ENCODE data around the gene CERCAM. TPM values are rescaled to one million over a fixed set of nuclear protein-coding genes. Genes with fewer than 3 reads are reported as not detected.
A peak's percentile ranks its signal among the peaks of the same experiment; 100 is the strongest.
"Not testable (repeated sequence)": the region's sequence is repeated elsewhere in the genome, so short reads cannot be mapped to it uniquely, and the experiment has no call there.

Gene CERCAM
- total RNA-seq, 2 donors from 2014 or later = 18.5 to 26.5 TPM

DNA sequence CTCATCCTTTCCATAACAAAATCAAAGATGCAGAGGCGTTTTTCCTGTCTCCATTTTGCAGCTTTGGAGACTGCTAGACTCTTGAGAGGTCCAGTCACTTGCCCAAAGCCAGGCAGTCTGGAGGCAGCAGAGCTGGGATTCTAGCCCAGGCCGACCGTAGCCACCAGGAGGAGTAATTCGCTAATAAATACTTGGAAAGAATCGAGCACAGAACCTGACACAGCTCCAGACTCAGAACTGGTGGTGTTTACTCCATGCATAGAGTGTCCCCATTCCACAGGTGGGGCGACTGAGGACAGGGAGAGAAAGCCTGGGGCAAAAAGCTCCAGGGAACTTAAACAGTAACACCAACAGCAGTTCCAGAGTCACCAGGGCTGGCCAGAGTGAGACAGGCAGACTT, 10.7 kb upstream of the CERCAM start:
- H3K27me3 ChIP-seq (ENCODE audit: control insufficient read depth, insufficient read depth, low read length, poor library complexity, severe bottlenecking) = peaks cover 38% of the 10 kb centered on the region
- WGBS, 2 experiments (ENCODE audit: insufficient coverage in 1 of 2, insufficient read length in 1 of 2) = 54 to 55% methylated on average over 6 of the region's 6 CpGs
- DNase-seq = peak; percentile 79

DNA sequence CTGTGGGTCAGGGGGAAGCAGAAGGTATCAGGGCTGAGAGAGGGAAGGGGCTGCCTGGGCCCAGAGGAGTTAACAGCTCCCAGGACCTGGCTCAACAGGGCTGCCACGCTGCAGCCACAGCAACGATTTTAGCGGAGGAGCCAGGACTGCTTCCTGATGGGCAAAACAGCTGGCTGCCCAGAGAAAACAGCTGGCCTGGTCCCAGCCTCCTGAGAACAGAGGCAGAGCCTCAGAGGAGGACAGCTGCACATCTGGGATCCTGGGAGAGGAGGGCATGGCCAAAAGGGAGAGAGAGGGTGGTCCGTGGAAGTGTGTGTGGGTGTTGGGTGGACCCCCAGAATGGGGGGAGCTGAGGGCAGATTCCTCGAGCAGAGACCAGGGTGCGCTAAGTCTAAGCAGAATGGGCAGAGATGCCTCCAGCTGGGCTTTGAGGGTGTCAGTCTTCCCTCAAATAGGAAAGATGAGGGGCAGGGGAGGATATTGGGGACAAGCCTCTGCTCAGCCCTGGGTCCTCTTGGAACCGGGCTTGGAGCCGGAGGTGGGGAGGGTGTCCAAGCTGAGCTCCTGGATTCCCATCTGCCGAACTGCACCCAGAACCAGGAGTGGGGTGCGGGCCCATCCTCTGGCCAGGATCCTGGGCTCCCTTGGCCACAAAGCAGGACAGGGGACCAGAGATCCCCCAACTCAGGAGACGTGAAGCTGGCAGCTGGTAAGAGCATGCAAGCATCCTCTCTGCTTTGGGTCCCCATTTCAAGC, 9.1 kb upstream of the CERCAM start:
- TF ChIP-seq, protein P1, sequence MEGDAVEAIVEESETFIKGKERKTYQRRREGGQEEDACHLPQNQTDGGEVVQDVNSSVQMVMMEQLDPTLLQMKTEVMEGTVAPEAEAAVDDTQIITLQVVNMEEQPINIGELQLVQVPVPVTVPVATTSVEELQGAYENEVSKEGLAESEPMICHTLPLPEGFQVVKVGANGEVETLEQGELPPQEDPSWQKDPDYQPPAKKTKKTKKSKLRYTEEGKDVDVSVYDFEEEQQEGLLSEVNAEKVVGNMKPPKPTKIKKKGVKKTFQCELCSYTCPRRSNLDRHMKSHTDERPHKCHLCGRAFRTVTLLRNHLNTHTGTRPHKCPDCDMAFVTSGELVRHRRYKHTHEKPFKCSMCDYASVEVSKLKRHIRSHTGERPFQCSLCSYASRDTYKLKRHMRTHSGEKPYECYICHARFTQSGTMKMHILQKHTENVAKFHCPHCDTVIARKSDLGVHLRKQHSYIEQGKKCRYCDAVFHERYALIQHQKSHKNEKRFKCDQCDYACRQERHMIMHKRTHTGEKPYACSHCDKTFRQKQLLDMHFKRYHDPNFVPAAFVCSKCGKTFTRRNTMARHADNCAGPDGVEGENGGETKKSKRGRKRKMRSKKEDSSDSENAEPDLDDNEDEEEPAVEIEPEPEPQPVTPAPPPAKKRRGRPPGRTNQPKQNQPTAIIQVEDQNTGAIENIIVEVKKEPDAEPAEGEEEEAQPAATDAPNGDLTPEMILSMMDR (conservative IDR thresholded peaks at IDR 0.05) = no peak
- H3K36me3 ChIP-seq (ENCODE audit: control insufficient read depth, insufficient read depth, low read length) = no peaks in the 10 kb centered on the region
- H3K9ac ChIP-seq (ENCODE audit: extremely low read depth, low read length, poor library complexity, severe bottlenecking) = no peak overlapping the region
- no peak overlapping the region for H3K4me3 ChIP-seq (ENCODE audit: low read length)
- Mint-ChIP-seq H3K27ac (no peak overlapping the region), H3K9me3 (peaks cover 2% of the 10 kb centered on the region), H3K4me3 (no peak overlapping the region), H3K36me3 (ENCODE audit: low read depth) (no peaks in the 10 kb centered on the region), H3K4me1 (peaks cover 4% of the 10 kb centered on the region), H3K27me3 (ENCODE audit: insufficient read depth) (peaks cover 88% of the 10 kb centered on the region)
- 80% methylated on average over 10 to 11 of the region's 11 CpGs for WGBS, 2 experiments (ENCODE audit: insufficient coverage in 1 of 2, insufficient read length in 1 of 2)
- peaks cover 38% of the 10 kb centered on the region for H3K27me3 ChIP-seq (ENCODE audit: control insufficient read depth, insufficient read depth, low read length, poor library complexity, severe bottlenecking)
- DNase-seq = no peak
- H3K9me3 ChIP-seq (ENCODE audit: control insufficient read depth, low read length) = no peaks in the 10 kb centered on the region
- H3K4me1 ChIP-seq (ENCODE audit: control insufficient read depth, insufficient read depth, low read length) = no peaks in the 10 kb centered on the region
- H3K27ac ChIP-seq (ENCODE audit: low read depth, low read length) = no peak overlapping the region

More for the DNA sequence above, 10.7 kb upstream of the CERCAM start:
- TF ChIP-seq, protein P1 (conservative IDR thresholded peaks at IDR 0.05) = peak; percentile 64
- peak overlapping the region; percentile 98 for H3K27ac ChIP-seq (ENCODE audit: low read depth, low read length)
- peaks cover 10% of the 10 kb centered on the region for H3K4me1 Mint-ChIP-seq
- no peak overlapping the region for H3K27ac Mint-ChIP-seq
- no peak overlapping the region for H3K4me3 ChIP-seq (ENCODE audit: low read length)
- H3K36me3 ChIP-seq (ENCODE audit: control insufficient read depth, insufficient read depth, low read length) = no peaks in the 10 kb centered on the region
- no peak overlapping the region for H3K9ac ChIP-seq (ENCODE audit: extremely low read depth, low read length, poor library complexity, severe bottlenecking)
- H3K4me3 Mint-ChIP-seq = no peak overlapping the region
- H3K36me3 Mint-ChIP-seq (ENCODE audit: low read depth) = no peaks in the 10 kb centered on the region
- no peaks in the 10 kb centered on the region for H3K9me3 ChIP-seq (ENCODE audit: control insufficient read depth, low read length)
- H3K9me3 Mint-ChIP-seq = peaks cover 2% of the 10 kb centered on the region
- H3K4me1 ChIP-seq (ENCODE audit: control insufficient read depth, insufficient read depth, low read length) = no peaks in the 10 kb centered on the region
- peaks cover 88% of the 10 kb centered on the region for H3K27me3 Mint-ChIP-seq (ENCODE audit: insufficient read depth)

DNA sequence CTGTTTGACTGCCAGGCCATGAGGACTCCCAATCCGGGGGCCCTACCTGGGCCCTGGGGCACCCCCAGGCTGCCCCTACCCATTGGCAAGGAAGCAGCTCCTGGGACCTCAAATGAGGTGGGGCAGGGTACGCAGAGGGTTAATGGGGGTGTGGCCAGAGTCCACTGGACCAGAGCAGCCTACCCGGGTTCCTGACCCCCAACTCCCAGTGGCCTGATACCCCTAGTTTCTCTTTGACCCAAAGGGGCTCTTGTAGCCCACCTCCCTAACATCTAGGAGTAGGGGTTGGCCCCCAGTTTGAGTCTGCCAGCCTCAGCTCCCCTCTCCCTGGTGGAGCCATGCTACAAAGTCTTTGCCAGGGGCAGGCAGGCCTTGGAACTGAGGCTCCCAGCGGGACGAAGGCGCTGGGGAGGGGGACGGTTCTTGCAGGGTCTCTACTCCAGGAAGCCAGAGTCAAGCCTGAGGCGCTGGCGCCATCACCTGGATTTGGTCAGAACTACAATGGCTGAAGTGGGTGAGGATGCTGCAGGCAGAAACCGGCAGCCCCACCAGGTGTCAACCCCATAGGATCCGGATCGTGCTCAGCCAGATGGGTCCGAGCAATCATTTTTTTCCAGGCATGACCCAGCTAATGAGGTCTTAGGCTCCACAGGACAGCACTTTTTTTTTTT, 8.4 kb upstream of the CERCAM start:
- H3K27me3 ChIP-seq (ENCODE audit: control insufficient read depth, insufficient read depth, low read length, poor library complexity, severe bottlenecking) = peaks cover 34% of the 10 kb centered on the region
- no peak overlapping the region for H3K4me3 ChIP-seq (ENCODE audit: low read length)
- H3K4me1 Mint-ChIP-seq = peaks cover 6% of the 10 kb centered on the region

DNA sequence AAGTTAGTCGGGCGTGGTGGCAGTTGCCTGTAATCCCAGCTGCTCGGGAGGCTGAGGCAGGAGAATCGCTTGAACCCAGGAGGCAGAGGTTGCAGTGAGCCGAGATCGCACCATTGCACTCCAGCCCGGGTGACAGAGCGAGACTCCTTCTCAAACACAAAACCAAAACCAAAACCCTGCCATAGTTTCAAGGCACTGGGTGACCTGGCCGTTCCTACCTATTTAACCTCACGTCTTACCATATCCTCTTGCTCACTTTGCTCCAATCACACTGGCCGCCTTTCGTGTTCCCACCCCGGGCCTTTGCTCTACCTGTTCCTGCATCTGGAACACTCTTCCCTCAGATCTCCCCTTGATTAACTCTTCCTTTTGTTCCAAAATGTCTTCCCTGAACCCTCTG, 6.9 kb upstream of the CERCAM start:
- H3K36me3 Mint-ChIP-seq (ENCODE audit: low read depth); H3K4me1 Mint-ChIP-seq; H3K36me3 ChIP-seq (ENCODE audit: control insufficient read depth, insufficient read depth, low read length); H3K9me3 Mint-ChIP-seq; H3K4me3 Mint-ChIP-seq; H3K4me1 ChIP-seq (ENCODE audit: control insufficient read depth, insufficient read depth, low read length); DNase-seq; H3K27ac ChIP-seq (ENCODE audit: low read depth, low read length); H3K27ac Mint-ChIP-seq; H3K4me3 ChIP-seq (ENCODE audit: low read length); H3K9me3 ChIP-seq (ENCODE audit: control insufficient read depth, low read length); H3K9ac ChIP-seq (ENCODE audit: extremely low read depth, low read length, poor library complexity, severe bottlenecking): not testable (repeated sequence)
- peaks cover 81% of the 10 kb centered on the region for H3K27me3 Mint-ChIP-seq (ENCODE audit: insufficient read depth)
- WGBS, 2 experiments (ENCODE audit: insufficient coverage in 1 of 2, insufficient read length in 1 of 2) = 92 to 93% methylated on average over 13 of the region's 13 CpGs
- peaks cover 35% of the 10 kb centered on the region for H3K27me3 ChIP-seq (ENCODE audit: control insufficient read depth, insufficient read depth, low read length, poor library complexity, severe bottlenecking)

More for the DNA sequence above, 8.4 kb upstream of the CERCAM start:
- Mint-ChIP-seq H3K27me3 (ENCODE audit: insufficient read depth) (peaks cover 83% of the 10 kb centered on the region), H3K9me3 (peaks cover 2% of the 10 kb centered on the region), H3K27ac (no peak overlapping the region), H3K4me3 (no peak overlapping the region), H3K36me3 (ENCODE audit: low read depth) (no peaks in the 10 kb centered on the region)
- H3K36me3 ChIP-seq (ENCODE audit: control insufficient read depth, insufficient read depth, low read length) = no peaks in the 10 kb centered on the region
- H3K27ac ChIP-seq (ENCODE audit: low read depth, low read length) = no peak overlapping the region
- H3K9me3 ChIP-seq (ENCODE audit: control insufficient read depth, low read length) = no peaks in the 10 kb centered on the region
- DNase-seq = peak; percentile 99
- TF ChIP-seq, protein P1 (conservative IDR thresholded peaks at IDR 0.05) = peak; percentile 92
- WGBS, 2 experiments (ENCODE audit: insufficient coverage in 1 of 2, insufficient read length in 1 of 2) = 20% methylated on average over 5 to 13 of the region's 13 CpGs
- H3K9ac ChIP-seq (ENCODE audit: extremely low read depth, low read length, poor library complexity, severe bottlenecking) = no peak overlapping the region
- no peaks in the 10 kb centered on the region for H3K4me1 ChIP-seq (ENCODE audit: control insufficient read depth, insufficient read depth, low read length)
